K562 (cell line): ENCODE results near the gene NEU3. TPM values are rescaled to one million over a fixed set of nuclear protein-coding genes. Genes with fewer than 3 reads are reported as not detected.

Source experiments
- BDP1 ChIP-seq: IDR thresholded peaks from 3 replicates; pipeline ENCODE4 v1.6.1; 2011; ENCODE audit not compliant: insufficient read length, insufficient read depth
- C11orf30 ChIP-seq: fragments of 450-650 bp; IDR thresholded peaks from 2 replicates; pipeline ENCODE4 v1.6.1; 2016; ENCODE audit warnings: low read depth, mild to moderate bottlenecking
- HMG20A ChIP-seq: fragments of 450-650 bp; formaldehyde crosslinking; conservative IDR thresholded peaks from 2 replicates; pipeline ENCODE4 v1.4.0; 2020; ENCODE audit warnings: mild to moderate bottlenecking, mixed read lengths
- MEF2D ChIP-seq: conservative IDR thresholded peaks from 2 replicates; pipeline ENCODE4 v1.6.1; 2016; ENCODE audit warnings: low read depth, missing genetic modification characterization, missing compliant biosample characterization
- MLX ChIP-seq, 2 experiments: fragments of 450-650 bp in 1 of 2; sonication (generic) in 1 of 2; formaldehyde crosslinking; conservative IDR thresholded peaks; 2 replicates each; pipeline versions ENCODE4 v1.4.0 to v1.8.1; 2020 to 2022; ENCODE audit warnings: mild to moderate bottlenecking in 1 of 2, missing genetic modification reagents in 1 of 2
- NR2F6 ChIP-seq: fragments of 450-650 bp; formaldehyde crosslinking; IDR thresholded peaks from 2 replicates; pipeline ENCODE4 v1.4.0; 2020; ENCODE audit warnings: mild to moderate bottlenecking
- POLR3G ChIP-seq: IDR thresholded peaks from 2 replicates; pipeline ENCODE4 v1.6.1; 2011; ENCODE audit not compliant: insufficient read length, insufficient replicate concordance; ENCODE audit errors: extremely low read depth
- YBX1 ChIP-seq: fragments of 450-650 bp; IDR thresholded peaks from 2 replicates; pipeline ENCODE4 v1.7.1; 2016; ENCODE audit warnings: mild to moderate bottlenecking
- ZFP1 ChIP-seq: fragments of 450-650 bp; formaldehyde crosslinking; IDR thresholded peaks from 2 replicates; pipeline ENCODE4 v1.4.0; 2020; ENCODE audit warnings: mild to moderate bottlenecking, mixed read lengths
- ZNF124 ChIP-seq: sonication (generic); formaldehyde crosslinking; IDR thresholded peaks from 2 replicates; pipeline ENCODE4 v1.8.1; 2022; ENCODE audit warnings: missing genetic modification reagents
- ZNF274 ChIP-seq: IDR thresholded peaks from 2 replicates; pipeline ENCODE4 v1.6.1; 2011; ENCODE audit warnings: low read depth, mild to moderate bottlenecking, low read length, moderate library complexity, borderline replicate concordance
- ZNF77 ChIP-seq: fragments of 250-450 bp; sonication (Bioruptor Pico); IDR thresholded peaks from 2 replicates; pipeline ENCODE4 v1.5.0; 2020
- ZZZ3 ChIP-seq: fragments of 450-650 bp; IDR thresholded peaks from 2 replicates; pipeline ENCODE4 v1.6.1; 2016; ENCODE audit warnings: antibody characterized with exemption, mild to moderate bottlenecking, moderate library complexity
- polyA plus RNA-seq, 8 experiments: library from polyadenylated mRNA; depleted of rRNA in 4 of 8; stranded (reverse) in 5 of 8; unstranded in 3 of 8; fragments of >200 nt; fragmentation: Nextera tagmentation in 2 of 8; fragmentation: Illumina TruSeq in 1 of 8; extraction: Ambion mirVana in 2 of 8; extraction: Trizol in 1 of 8; gene quantifications; 2 replicates each; pipeline versions ENCODE4 v1.2.1 to v1.2.3, GENCODE V29; 2011 to 2014; ENCODE audit warnings: inconsistent platforms in 1 of 8, missing spikeins in 1 of 8
- total RNA-seq, 7 experiments: library from RNA; depleted of rRNA in 6 of 7; stranded (reverse); fragments of >200 nt in 6 of 7; fragmentation: Illumina TruSeq in 2 of 7; extraction: Trizol in 2 of 7; gene quantifications; 2 replicates each; pipeline versions ENCODE4 v1.2.1 to v1.2.3, GENCODE V29; 2011 to 2021; ENCODE audit warnings: low replicate concordance in 1 of 7
- TF ChIP-seq, protein P1 (sequence below): fragments of 450-650 bp; IDR thresholded peaks from 2 replicates; pipeline ENCODE4 v1.7.1; 2018; ENCODE audit warnings: mild to moderate bottlenecking, low read depth; ENCODE audit not compliant: partially characterized antibody
- TF ChIP-seq, protein P2 (sequence below), 2 experiments: fragments of 450-650 bp; IDR thresholded peaks; 2 replicates each; pipeline ENCODE4 v1.6.1; 2016; ENCODE audit warnings: mild to moderate bottlenecking in 2 of 2, borderline replicate concordance in 1 of 2, low read depth in 1 of 2, moderate library complexity in 1 of 2

NEU3 gene
- total and polyA plus RNA-seq, 9 of the 15 experiments (the other 6 are each of a cell fraction or from before 2014, with no cell fraction given): 6.2 to 41.3 (median 31.1) TPM

- TF ChIP-seq ZNF274: no peak
- TF ChIP-seq, protein P1, sequence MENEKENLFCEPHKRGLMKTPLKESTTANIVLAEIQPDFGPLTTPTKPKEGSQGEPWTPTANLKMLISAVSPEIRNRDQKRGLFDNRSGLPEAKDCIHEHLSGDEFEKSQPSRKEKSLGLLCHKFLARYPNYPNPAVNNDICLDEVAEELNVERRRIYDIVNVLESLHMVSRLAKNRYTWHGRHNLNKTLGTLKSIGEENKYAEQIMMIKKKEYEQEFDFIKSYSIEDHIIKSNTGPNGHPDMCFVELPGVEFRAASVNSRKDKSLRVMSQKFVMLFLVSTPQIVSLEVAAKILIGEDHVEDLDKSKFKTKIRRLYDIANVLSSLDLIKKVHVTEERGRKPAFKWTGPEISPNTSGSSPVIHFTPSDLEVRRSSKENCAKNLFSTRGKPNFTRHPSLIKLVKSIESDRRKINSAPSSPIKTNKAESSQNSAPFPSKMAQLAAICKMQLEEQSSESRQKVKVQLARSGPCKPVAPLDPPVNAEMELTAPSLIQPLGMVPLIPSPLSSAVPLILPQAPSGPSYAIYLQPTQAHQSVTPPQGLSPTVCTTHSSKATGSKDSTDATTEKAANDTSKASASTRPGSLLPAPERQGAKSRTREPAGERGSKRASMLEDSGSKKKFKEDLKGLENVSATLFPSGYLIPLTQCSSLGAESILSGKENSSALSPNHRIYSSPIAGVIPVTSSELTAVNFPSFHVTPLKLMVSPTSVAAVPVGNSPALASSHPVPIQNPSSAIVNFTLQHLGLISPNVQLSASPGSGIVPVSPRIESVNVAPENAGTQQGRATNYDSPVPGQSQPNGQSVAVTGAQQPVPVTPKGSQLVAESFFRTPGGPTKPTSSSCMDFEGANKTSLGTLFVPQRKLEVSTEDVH: no peak
- TF ChIP-seq HMG20A (CRISPR knock-in tag): no peak
- no peak for TF ChIP-seq ZNF124
- TF ChIP-seq MLX (CRISPR knock-in tag; conservative IDR thresholded peaks at IDR 0.05): no peak
- no peak for TF ChIP-seq BDP1
- TF ChIP-seq MEF2D (tag): no peak
- TF ChIP-seq ZNF77 (CRISPR knock-in tag): no peak
- TF ChIP-seq YBX1: no peak
- TF ChIP-seq, protein P2, sequence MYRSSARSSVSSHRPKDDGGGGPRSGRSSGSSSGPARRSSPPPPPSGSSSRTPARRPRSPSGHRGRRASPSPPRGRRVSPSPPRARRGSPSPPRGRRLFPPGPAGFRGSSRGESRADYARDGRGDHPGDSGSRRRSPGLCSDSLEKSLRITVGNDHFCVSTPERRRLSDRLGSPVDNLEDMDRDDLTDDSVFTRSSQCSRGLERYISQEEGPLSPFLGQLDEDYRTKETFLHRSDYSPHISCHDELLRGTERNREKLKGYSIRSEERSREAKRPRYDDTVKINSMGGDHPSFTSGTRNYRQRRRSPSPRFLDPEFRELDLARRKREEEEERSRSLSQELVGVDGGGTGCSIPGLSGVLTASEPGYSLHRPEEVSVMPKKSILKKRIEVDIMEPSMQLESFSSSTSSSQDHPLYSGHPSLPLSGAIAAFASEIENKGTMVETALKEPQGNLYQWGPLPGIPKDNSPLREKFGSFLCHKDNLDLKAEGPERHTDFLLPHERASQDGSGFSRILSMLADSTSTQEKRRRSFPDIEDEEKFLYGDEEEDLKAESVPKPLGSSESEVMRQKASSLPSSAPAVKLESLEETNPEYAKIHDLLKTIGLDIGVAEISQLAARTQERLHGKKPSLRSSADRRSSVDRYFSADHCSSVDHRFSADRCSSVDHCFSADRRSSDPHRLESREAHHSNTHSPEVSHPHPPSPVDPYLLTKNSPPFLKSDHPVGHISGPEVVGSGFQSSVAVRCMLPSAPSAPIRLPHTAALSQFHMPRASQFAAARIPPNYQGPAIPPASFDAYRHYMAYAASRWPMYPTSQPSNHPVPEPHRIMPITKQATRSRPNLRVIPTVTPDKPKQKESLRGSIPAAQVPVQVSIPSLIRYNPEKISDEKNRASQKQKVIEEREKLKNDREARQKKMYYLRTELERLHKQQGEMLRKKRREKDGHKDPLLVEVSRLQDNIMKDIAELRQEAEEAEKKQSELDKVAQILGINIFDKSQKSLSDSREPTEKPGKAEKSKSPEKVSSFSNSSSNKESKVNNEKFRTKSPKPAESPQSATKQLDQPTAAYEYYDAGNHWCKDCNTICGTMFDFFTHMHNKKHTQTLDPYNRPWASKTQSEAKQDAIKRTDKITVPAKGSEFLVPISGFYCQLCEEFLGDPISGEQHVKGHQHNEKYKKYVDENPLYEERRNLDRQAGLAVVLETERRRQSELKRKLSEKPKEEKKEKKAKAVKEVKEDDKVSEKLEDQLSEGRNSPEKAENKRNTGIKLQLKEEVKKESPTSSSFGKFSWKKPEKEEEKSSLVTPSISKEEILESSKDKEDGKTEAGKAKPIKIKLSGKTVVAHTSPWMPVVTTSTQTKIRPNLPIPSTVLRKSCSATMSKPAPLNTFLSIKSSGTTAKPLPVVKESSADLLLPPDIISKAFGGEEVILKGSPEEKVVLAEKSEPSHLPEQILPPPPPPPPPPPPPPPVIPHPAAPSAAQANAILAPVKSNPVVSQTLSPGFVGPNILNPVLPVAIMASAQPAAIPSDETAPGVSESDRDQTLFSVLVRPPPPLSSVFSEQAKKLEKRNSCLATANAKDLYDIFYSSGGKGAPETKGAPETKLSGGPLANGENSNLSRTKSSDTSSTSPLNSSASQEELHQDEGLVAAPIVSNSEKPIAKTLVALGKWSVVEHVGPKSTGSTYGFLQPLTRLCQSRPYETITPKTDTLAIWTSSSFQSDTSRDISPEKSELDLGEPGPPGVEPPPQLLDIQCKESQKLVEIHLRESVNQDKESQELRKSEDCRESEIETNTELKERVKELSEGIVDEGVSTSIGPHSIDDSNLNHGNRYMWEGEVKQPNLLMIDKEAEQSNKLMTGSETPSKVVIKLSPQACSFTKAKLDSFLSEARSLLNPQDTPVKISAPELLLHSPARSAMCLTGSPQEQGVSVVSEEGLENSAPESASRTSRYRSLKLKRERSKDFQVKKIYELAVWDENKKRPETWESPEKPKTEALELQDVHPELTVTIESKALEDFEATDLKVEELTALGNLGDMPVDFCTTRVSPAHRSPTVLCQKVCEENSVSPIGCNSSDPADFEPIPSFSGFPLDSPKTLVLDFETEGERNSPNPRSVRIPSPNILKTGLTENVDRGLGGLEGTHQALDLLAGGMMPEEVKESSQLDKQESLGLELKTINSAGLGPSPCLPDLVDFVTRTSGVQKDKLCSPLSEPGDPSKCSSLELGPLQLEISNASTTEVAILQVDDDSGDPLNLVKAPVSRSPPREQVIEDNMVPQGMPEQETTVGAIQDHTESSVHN (IDR thresholded peaks at IDR 0.05; ENCODE audit: borderline replicate concordance in 1 of 2, low read depth in 1 of 2): no peak
- no peak for TF ChIP-seq POLR3G
- no peak for TF ChIP-seq ZZZ3
- TF ChIP-seq C11orf30: no peak
- TF ChIP-seq ZFP1 (CRISPR knock-in tag): no peak
- no peak for TF ChIP-seq NR2F6 (CRISPR knock-in tag)
Measured at GRCh38 chr11:74988541-74989259, at the start of gene NEU3 (continued).
